Sigmoid colon (tissue), 4 donors: Measurements from ENCODE around the gene TMEM51.

Experiments
- CTCF ChIP-seq, 4 experiments: fragments of 450-650 bp in 3 of 4; fragments of 200-600 bp in 1 of 4; IDR thresholded peaks; one replicate each; pipeline ENCODE4 v1.5.1; 2016 to 2019; ENCODE audit warnings: antibody characterized with exemption in 4 of 4, mild to moderate bottlenecking in 3 of 4, moderate library complexity in 2 of 4
- EP300 ChIP-seq, 4 donors: sonication (generic); formaldehyde crosslinking; IDR thresholded peaks; one replicate each; pipeline ENCODE4 v1.6.1; 2017; ENCODE audit warnings: antibody characterized with exemption in 4 of 4
- POLR2A ChIP-seq, 2 donors: fragments of 450-650 bp; IDR thresholded peaks; one replicate each; pipeline ENCODE4 v1.6.1; 2016; ENCODE audit warnings: antibody characterized with exemption in 2 of 2, mild to moderate bottlenecking in 2 of 2, moderate library complexity in 2 of 2
- POLR2AphosphoS5 ChIP-seq, 4 donors: sonication (generic); formaldehyde crosslinking; IDR thresholded peaks; one replicate each; pipeline ENCODE4 v1.6.1; 2017; ENCODE audit warnings: antibody characterized with exemption in 4 of 4

- TF ChIP-seq CTCF (IDR thresholded peaks at IDR 0.05) (no peak), POLR2AphosphoS5 (IDR thresholded peaks at IDR 0.05) (no peak), POLR2A (IDR thresholded peaks at IDR 0.05) (no peak), EP300 (IDR thresholded peaks at IDR 0.05) (no peak)
Measured at GRCh38 chr1:15197591-15198447, 44.3 kb downstream of the TMEM51 start.
